SW480 (cell line): ENCODE data around the gene B4GALT2.
A peak's percentile ranks its signal among the peaks of the same experiment; 100 is the strongest.

Source experiments
- DNase-seq: peaks from one replicate; pipeline ENCODE4 v3.0.0-alpha.2; 2016; ENCODE audit warnings: low spot score

The B4GALT2 gene

GRCh38 chr1:43946236-43947060 lies 32.6 kb upstream of the B4GALT2 start, which contains the start of gene IPO13:
IPO13 (plus strand) TSS chr1:43946950; CDS start chr1:43947601, 651 bp downstream.
- DNase-seq = peak; percentile 92

- DNase-seq = no peak
These were observed 31.7 kb upstream of the B4GALT2 start for GRCh38 chr1:43947061-43947873.

GRCh38 chr1:43947874-43948437 lies 31.1 kb upstream of the B4GALT2 start:
- DNase-seq = no peak

GRCh38 chr1:43949678-43950077 lies 29.3 kb upstream of the B4GALT2 start:
- no peak for DNase-seq

GRCh38 chr1:43951021-43951985 lies 27.7 kb upstream of the B4GALT2 start:
- no peak for DNase-seq

GRCh38 chr1:43952731-43953346 lies 26.2 kb upstream of the B4GALT2 start:
- no peak for DNase-seq

- DNase-seq = no peak
These were observed 25.6 kb upstream of the B4GALT2 start for GRCh38 chr1:43953361-43953760.

- DNase-seq = no peak
These were observed 25.0 kb upstream of the B4GALT2 start for GRCh38 chr1:43954036-43954435.

- no peak for DNase-seq
These were observed 22.8 kb upstream of the B4GALT2 start for GRCh38 chr1:43956234-43956633.

- DNase-seq = no peak
These were observed 21.5 kb upstream of the B4GALT2 start for GRCh38 chr1:43957407-43958040.

- DNase-seq = no peak
These were observed 20.4 kb upstream of the B4GALT2 start for GRCh38 chr1:43958351-43959255.

GRCh38 chr1:43960798-43961197 lies 18.2 kb upstream of the B4GALT2 start:
- no peak for DNase-seq

- DNase-seq = no peak
These were observed 17.3 kb upstream of the B4GALT2 start for GRCh38 chr1:43961692-43962091.

GRCh38 chr1:43962324-43962723 lies 16.7 kb upstream of the B4GALT2 start:
- no peak for DNase-seq

- no peak for DNase-seq
These were observed 16.0 kb upstream of the B4GALT2 start for GRCh38 chr1:43963006-43963405.

- DNase-seq = no peak
These were observed 15.1 kb upstream of the B4GALT2 start for GRCh38 chr1:43963890-43964289.

GRCh38 chr1:43965316-43965715 lies 13.7 kb upstream of the B4GALT2 start:
- DNase-seq = no peak

- DNase-seq = no peak
These were observed 10.6 kb upstream of the B4GALT2 start for GRCh38 chr1:43968348-43968948.

- no peak for DNase-seq
These were observed 9.6 kb upstream of the B4GALT2 start for GRCh38 chr1:43969416-43969745.
